8988T (cell line): Measurements from ENCODE around the gene TRABD2B.

ENCODE experiments used
- DNase-seq: peaks from one replicate; pipeline ENCODE4 v3.0.0; 2011

Gene TRABD2B

DNA sequence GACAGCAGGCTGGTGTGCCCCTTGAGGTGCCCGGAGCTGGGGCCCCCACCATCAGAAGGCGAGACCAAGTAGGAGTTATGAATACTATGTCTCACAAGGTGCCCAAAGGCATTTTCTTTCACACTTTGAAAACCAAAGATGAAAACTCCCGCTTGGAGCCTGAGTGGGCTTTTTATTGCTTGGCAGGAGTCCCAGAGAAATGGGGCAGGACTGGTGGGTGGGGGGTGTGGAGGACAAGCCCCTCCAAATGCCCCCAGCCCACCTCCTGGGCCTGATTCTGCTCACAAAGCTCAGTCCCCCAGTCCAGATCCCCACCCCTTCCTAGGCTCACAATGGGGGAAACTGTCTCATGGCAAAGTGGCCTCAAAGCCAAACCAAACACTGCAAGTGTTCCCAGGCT lies 227.9 kb downstream of the TRABD2B start:
- DNase-seq: no peak

GRCh38 chr1:47767741-47768100 lies 229.5 kb downstream of the TRABD2B start:
- DNase-seq: no peak

GRCh38 chr1:47766832-47767740 lies 230.1 kb downstream of the TRABD2B start:
- DNase-seq: no peak

GRCh38 chr1:47765742-47766485 lies 231.3 kb downstream of the TRABD2B start:
- DNase-seq: no peak

DNA sequence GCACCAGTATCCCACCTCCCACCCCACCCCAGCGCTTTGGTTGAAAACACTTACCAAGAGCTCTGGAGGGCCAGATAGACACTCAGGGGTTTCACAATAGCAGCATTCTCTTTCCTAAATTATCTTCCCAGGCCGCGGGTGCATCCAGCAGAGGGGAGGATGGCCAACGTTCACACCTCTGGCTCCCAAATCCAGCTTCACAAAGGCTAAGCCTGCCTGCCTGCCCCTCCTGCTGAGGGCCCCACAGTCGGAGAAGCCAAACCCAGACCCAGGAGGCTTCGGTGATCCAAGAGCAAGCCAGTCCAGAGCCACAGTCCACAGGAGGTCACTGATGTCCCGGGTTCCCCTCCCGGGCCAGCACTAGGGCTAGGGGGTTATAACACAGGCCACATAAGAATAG lies 231.9 kb downstream of the TRABD2B start:
- no peak for DNase-seq

DNA sequence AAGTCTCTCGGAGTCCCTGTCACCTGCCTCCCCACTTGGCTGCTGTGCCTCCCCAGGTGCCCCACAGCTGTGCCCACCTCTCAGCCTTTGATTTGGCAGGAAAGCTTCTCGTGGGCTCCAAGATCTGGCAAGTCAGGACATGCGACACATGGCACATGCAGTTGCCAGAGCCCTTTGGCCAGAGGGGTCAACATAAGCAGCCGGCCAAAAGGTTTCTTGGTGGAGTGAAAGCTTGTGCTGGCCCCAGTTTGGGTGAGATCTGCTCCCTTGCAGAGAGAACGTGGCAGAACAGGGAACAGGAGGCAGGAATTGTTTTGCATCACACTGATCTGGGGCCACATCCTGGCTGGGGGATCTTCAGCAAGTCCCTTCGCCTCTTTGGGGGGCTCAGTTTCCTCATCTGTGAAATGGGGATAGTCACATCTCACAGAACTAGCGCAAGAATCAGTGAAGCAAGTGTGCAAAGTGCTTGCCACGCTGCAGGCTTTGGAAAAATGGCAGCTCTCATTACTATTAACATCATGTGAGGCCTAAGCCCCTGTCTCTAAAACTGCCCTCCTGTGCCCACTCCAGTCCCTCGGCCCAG lies 232.6 kb downstream of the TRABD2B start:
- no peak for DNase-seq

DNA sequence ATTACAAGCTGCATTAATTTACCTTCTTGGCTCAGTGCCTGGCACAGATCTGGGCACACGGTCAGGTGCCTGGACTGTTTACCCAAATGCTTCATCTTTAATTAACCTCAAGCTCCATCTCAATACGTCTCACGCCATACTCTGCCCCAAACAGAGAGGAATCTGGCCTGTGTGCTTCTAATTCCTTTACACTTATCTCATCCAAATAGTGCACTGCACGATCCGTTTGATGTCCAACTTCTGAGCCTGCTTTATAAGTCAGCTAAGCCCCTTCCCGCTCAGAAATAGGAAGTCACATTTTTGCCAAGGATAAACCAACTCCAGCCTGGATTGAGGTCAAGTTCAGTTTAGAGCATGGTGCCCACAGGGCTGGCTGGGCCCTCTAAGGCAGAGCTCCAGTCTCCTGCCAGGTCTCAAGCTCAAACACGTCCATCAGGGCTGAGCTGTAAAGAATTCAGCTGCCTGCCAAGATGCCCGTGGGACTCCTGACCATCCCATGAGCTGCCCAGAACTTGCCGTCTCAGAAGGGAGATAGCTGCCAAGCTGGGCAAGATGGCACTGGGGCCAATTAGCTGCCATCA lies 233.5 kb downstream of the TRABD2B start:
- DNase-seq: no peak

GRCh38 chr1:47761974-47762373 lies 235.2 kb downstream of the TRABD2B start:
- no peak for DNase-seq

- DNase-seq: no peak
Observed at GRCh38 chr1:47761201-47761930, 235.8 kb downstream of the TRABD2B start.

DNA sequence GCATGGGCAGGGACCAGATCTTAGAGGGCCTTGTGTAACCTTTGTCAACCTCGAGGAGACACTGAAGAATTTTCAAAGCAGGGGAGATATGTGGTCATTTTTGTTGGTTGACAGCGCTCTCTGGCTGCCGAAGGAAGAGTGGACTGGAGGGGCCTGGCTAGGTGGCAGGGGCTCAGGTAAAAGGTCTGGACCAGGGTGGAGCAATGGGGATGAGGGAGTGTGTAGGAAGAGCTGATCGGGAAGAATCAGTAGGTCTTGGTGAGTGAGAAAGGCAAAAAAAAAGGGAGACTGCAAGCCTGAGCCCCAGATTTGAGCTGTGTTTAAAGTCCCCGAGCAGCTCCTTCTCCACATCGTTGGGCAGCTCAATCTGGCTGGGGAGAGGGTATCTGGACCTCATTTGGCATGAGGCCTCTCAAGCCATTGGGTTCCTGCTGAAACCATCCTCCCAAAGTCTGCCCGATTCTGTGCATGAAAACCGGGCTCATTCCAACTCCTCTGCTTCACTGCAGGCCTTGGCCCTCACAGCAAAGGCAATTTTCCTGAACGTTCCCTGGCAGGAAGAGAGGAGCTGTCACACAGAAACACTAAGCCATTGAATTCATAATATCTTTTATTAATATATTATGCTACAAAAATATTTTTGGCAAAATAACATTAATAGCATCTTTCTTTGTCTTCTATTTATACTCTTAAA lies 237.1 kb downstream of the TRABD2B start:
- DNase-seq: no peak

- no peak for DNase-seq
Observed at GRCh38 chr1:47759251-47759935, 237.8 kb downstream of the TRABD2B start.

GRCh38 chr1:47758341-47759250 lies 238.6 kb downstream of the TRABD2B start:
- no peak for DNase-seq

- DNase-seq: no peak
Observed at GRCh38 chr1:47757226-47757975, 239.8 kb downstream of the TRABD2B start.

- DNase-seq: no peak
Observed at GRCh38 chr1:47756411-47756810, 240.8 kb downstream of the TRABD2B start.

GRCh38 chr1:47756006-47756405 lies 241.2 kb downstream of the TRABD2B start:
- no peak for DNase-seq

- no peak for DNase-seq
Observed at GRCh38 chr1:47755101-47755990, 241.8 kb downstream of the TRABD2B start.

DNA sequence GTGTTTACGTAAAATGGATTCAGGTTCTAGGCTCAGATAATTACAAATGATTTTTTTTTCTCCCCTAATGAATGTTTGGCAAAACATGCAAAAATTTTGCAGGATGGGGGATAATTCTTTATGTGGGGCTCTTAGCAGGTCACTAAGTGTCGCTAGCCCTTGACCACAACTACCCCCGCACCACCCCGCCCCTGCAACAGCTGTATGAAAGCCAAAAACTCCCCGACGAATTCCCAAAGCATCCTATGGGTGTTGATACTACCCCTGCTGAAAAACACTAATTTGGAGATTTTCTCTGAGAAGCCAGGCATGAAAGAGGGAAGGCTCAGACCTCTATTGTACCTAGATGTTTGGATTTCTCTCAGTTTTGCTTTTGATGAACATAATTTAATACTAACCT lies 243.0 kb downstream of the TRABD2B start:
- DNase-seq: no peak

DNA sequence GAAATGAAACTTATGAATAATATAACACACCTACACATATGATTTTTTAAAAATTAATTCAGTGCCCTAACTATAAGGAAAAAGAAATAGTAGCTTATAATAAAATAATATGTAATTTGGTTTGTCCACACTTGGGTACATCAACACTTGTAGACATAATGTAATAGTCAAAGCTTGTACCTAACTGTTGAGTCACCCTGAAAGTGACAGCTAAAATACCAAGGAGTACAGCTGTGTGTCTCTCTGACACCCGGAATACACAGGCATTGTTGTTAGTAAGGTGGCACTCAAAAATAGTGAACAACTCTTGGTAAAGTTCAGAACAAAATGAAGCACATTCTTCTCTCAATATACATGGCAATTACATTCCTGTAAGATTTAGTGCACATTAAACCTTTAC lies 243.4 kb downstream of the TRABD2B start:
- no peak for DNase-seq

GRCh38 chr1:47752559-47752958 lies 244.6 kb downstream of the TRABD2B start:
- no peak for DNase-seq
